PC-3 (cell line): ENCODE results near the gene STMND1. TPM values are rescaled to one million over a fixed set of nuclear protein-coding genes. Genes with fewer than 3 reads are reported as not detected.

Source experiments
- ATAC-seq: fragments of 200-7000 bp; cut with Tn5 transposase; 2 replicates; pipeline ENCODE4 v1.9.1; 2020; ENCODE audit warnings: mild to moderate bottlenecking, moderate library complexity
- BruUV-seq: library from RNA; stranded (reverse); fragments of 400-500 nt; replicated peaks from 2 replicates; lab custom pipeline; 2021; lab: Mats Ljungman, UMichigan
- CTCF ChIA-PET: fragments of 300-600 bp; sonication (Branson Sonifier 250); formaldehyde crosslinking; loops from one replicate; lab custom pipeline; 2022; ENCODE audit warnings: antibody characterized with exemption; lab: Charles Lee
- POLR2A ChIA-PET: fragments of 300-600 bp; sonication (Branson Sonifier 250); formaldehyde crosslinking; loops from one replicate; lab custom pipeline; 2022; ENCODE audit warnings: antibody characterized with exemption; ENCODE audit not compliant: unreplicated experiment; lab: Charles Lee
- DNase-seq: peaks from one replicate; pipeline ENCODE4 v3.0.0-alpha.2; 2015
- H2AFZ ChIP-seq: fragments of 300-600 bp; sonication (generic); 2 replicates; pipeline ENCODE4 v1.6.0; 2016; ENCODE audit warnings: antibody characterized with exemption, low read length
- H3F3A ChIP-seq: fragments of 300-600 bp; sonication (generic); one replicate; pipeline ENCODE4 v1.6.0; 2017; ENCODE audit warnings: antibody characterized with exemption, low read length, control low read depth, mild to moderate bottlenecking; ENCODE audit not compliant: unreplicated experiment
- H3K27ac ChIP-seq: fragments of 300-600 bp; sonication (generic); 2 replicates; pipeline ENCODE4 v1.5.1; 2016; ENCODE audit warnings: mild to moderate bottlenecking, low read length
- H3K27me3 ChIP-seq: fragments of 300-600 bp; sonication (generic); 2 replicates; pipeline ENCODE4 v1.6.1; 2016; ENCODE audit warnings: low read length, mixed read lengths
- H3K36me3 ChIP-seq: fragments of 300-600 bp; sonication (generic); 2 replicates; pipeline ENCODE4 v1.6.1; 2016; ENCODE audit warnings: low read depth, mixed run types, low read length, mixed read lengths
- H3K4me1 ChIP-seq: fragments of 300-600 bp; sonication (generic); 2 replicates; pipeline ENCODE4 v1.5.1; 2016; ENCODE audit warnings: low read length; ENCODE audit not compliant: insufficient read depth
- H3K4me2 ChIP-seq: fragments of 300-600 bp; sonication (generic); 2 replicates; pipeline ENCODE4 v1.6.0; 2016; ENCODE audit warnings: low read length
- H3K4me3 ChIP-seq: fragments of 300-600 bp; sonication (generic); 2 replicates; pipeline ENCODE4 v1.5.1; 2016; ENCODE audit warnings: mild to moderate bottlenecking, low read length, mixed read lengths
- H3K79me2 ChIP-seq: fragments of 300-600 bp; sonication (generic); 2 replicates; pipeline ENCODE4 v1.6.1; 2017; ENCODE audit warnings: low read length, mixed read lengths
- H3K9ac ChIP-seq: fragments of 300-600 bp; sonication (generic); 2 replicates; pipeline ENCODE4 v1.6.0; 2016; ENCODE audit warnings: mild to moderate bottlenecking, low read length
- H3K9me2 ChIP-seq: fragments of 300-600 bp; sonication (generic); replicated peaks from 2 replicates; pipeline ENCODE4 v1.6.1; 2016; ENCODE audit warnings: mixed run types, low read length, mixed read lengths
- H3K9me3 ChIP-seq: fragments of 300-600 bp; sonication (generic); 2 replicates; pipeline ENCODE4 v1.6.1; 2016; ENCODE audit warnings: low read length, mixed read lengths
- H4K20me1 ChIP-seq: fragments of 300-600 bp; sonication (generic); 2 replicates; pipeline ENCODE4 v1.6.1; 2016; ENCODE audit warnings: low read length, mixed read lengths
- EZH2 ChIP-seq: fragments of 300-600 bp; sonication (generic); IDR thresholded peaks from one replicate; pipeline ENCODE4 v1.6.1; 2017; ENCODE audit warnings: antibody characterized with exemption, mild to moderate bottlenecking, low read length; ENCODE audit not compliant: unreplicated experiment
- EZH2phosphoT487 ChIP-seq: fragments of 300-600 bp; sonication (generic); IDR thresholded peaks from 2 replicates; pipeline ENCODE4 v1.6.1; 2018; ENCODE audit warnings: mild to moderate bottlenecking, antibody characterized with exemption, low read length, borderline replicate concordance
- intact Hi-C: fragments of 100-400 bp; cut with micrococcal nuclease; formaldehyde crosslinking; loops from 2 replicates; pipeline ENCODE4 v1.9.0; 2023
- total RNA-seq: library from RNA; depleted of rRNA; stranded (reverse); fragments of >200 nt; gene quantifications from 2 replicates; pipeline ENCODE4 v1.2.3, GENCODE V29; 2014
- TF ChIP-seq, protein P1 (sequence below): fragments of 300-600 bp; sonication (generic); conservative IDR thresholded peaks from 2 replicates; pipeline ENCODE4 v1.5.1; 2017; ENCODE audit warnings: antibody characterized with exemption, low read depth, mild to moderate bottlenecking, low read length

STMND1 gene
- total RNA-seq, 1 experiment from 2014 or later = not detected

DNA sequence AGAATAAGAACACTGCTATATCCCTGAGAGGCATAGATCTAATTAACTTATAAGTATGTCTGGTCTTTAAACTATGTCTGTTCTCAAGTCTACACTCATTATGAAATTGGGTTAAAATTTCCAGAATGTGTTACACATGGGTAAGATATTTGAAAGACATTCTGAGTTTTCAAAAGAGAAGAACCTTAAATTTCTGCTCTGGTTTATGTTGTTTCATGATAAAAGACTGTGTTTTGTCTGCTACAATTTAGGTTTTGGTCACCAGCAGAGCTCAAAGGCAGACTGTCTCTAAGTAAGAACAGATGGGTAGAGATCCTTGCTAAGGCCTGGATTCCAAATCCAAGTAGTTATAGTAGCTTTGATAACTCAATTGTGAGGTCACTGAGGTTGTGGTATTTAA, 6.0 kb downstream of the STMND1 start:
- Histone ChIP-seq H3K4me1 (no peaks in the 10 kb centered on the region), H3F3A (no peaks in the 10 kb centered on the region), H3K79me2 (no peaks in the 10 kb centered on the region), H3K27ac (no peak overlapping the region), H3K9me3 (no peaks in the 10 kb centered on the region), H3K9ac (no peak overlapping the region), H3K27me3 (no peaks in the 10 kb centered on the region), H3K4me3 (no peak overlapping the region), H2AFZ (no peak overlapping the region), H3K9me2 (no peaks in the 10 kb centered on the region), H3K36me3 (no peaks in the 10 kb centered on the region), H4K20me1 (no peaks in the 10 kb centered on the region), H3K4me2 (no peak overlapping the region)
- CTCF ChIA-PET = no interaction called here
- BruUV-seq = no TSS peak
- DNase-seq (no peak), ATAC-seq (no peak)
- intact Hi-C loops = no loop called here
- POLR2A ChIA-PET = no interaction called here
- TF ChIP-seq EZH2 = no peak
- TF ChIP-seq, protein P1, sequence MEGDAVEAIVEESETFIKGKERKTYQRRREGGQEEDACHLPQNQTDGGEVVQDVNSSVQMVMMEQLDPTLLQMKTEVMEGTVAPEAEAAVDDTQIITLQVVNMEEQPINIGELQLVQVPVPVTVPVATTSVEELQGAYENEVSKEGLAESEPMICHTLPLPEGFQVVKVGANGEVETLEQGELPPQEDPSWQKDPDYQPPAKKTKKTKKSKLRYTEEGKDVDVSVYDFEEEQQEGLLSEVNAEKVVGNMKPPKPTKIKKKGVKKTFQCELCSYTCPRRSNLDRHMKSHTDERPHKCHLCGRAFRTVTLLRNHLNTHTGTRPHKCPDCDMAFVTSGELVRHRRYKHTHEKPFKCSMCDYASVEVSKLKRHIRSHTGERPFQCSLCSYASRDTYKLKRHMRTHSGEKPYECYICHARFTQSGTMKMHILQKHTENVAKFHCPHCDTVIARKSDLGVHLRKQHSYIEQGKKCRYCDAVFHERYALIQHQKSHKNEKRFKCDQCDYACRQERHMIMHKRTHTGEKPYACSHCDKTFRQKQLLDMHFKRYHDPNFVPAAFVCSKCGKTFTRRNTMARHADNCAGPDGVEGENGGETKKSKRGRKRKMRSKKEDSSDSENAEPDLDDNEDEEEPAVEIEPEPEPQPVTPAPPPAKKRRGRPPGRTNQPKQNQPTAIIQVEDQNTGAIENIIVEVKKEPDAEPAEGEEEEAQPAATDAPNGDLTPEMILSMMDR = no peak
- TF ChIP-seq EZH2phosphoT487 = no peak

DNA sequence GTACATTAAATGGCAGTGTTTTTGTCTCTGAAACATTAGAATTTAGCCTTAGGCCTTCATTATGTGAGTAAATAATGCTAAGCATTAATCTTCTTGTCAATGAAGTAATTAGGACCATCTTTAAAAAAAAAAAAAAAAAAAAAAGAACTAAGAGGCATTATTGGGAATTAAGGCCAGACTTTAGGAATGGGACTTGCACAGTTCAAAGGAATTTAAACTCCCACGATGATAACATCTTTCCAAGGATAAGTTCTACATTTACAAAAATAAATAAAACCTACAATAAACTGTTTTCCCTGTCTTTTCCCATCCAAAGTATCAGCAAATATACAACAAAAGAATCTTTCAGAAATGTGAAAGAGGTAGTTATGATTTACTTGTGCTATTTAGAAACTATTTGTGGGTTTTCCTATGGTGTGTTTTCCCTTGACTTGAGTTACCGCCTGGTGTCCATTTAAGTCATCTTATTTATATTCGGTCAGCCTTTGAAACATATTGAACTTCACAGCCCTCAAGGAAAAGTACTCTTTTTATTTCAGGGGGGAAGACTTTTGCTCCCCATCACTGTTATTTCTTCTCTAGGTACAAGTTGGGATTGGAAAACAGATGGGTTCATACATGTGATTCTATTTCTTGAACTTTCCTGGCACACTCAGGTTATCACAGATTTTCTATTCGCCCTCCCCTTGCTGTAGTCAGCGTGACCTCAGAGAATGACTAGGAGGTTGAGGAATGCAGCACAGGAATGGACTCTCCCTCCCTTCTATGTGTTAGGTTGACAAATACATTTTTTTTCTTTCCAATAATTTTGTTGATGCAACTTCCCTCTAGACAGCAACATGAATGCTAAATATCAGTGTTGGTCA, 13.6 kb downstream of the STMND1 start:
- Histone ChIP-seq H3K79me2 (no peaks in the 10 kb centered on the region), H3K27me3 (no peaks in the 10 kb centered on the region), H3K27ac (0 out of 2 replicates have a peak overlapping the region, but pooled peaks have one; percentile 22), H3K9me3 (no peaks in the 10 kb centered on the region), H3K9ac (no peak overlapping the region), H3K4me3 (peak overlapping the region; percentile 28; the same call in 1 of the 2 replicates), H3F3A (no peaks in the 10 kb centered on the region), H4K20me1 (no peaks in the 10 kb centered on the region), H3K9me2 (no peaks in the 10 kb centered on the region), H3K4me2 (peak overlapping the region; percentile 72), H3K36me3 (no peaks in the 10 kb centered on the region), H2AFZ (peak overlapping the region; percentile 66), H3K4me1 (peaks cover 21% of the 10 kb centered on the region)
- peak; percentile 98 for ATAC-seq
- ChIA-PET CTCF (no interaction called here), POLR2A (no interaction called here)
- intact Hi-C loops = no loop called here
- no TSS peak for BruUV-seq
- TF ChIP-seq, protein P1 = no peak
- TF ChIP-seq EZH2 = no peak
- peak; percentile 88 for DNase-seq

DNA sequence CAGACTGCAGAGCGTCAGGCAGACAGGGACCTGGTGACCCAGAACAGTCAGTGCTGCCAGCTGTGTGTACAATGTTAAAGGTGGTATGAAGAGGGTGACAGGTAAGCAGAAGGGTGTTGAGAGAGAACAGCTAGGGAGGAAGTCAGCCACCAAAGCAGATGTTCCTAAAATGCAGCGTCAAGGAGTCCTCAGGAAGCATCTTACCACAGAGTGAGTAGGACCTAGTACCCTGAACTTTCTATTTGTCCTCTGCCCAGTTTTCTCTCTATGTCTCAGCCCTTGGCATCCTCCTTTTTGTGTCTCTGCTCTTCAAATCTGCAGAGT, 14.2 kb downstream of the STMND1 start:
- Histone ChIP-seq H3K9me3 (no peaks in the 10 kb centered on the region), H3F3A (no peaks in the 10 kb centered on the region), H4K20me1 (no peaks in the 10 kb centered on the region), H3K4me2 (peak overlapping the region; percentile 72), H3K36me3 (no peaks in the 10 kb centered on the region), H3K4me1 (peaks cover 21% of the 10 kb centered on the region), H3K9ac (no peak overlapping the region), H3K79me2 (no peaks in the 10 kb centered on the region), H3K27me3 (no peaks in the 10 kb centered on the region), H3K9me2 (no peaks in the 10 kb centered on the region), H3K27ac (0 out of 2 replicates have a peak overlapping the region, but pooled peaks have one; percentile 22), H2AFZ (peak overlapping the region; percentile 66), H3K4me3 (peak overlapping the region; percentile 28; the same call in 1 of the 2 replicates)
- BruUV-seq = no TSS peak
- intact Hi-C loops = no loop called here
- POLR2A ChIA-PET = no interaction called here
- ATAC-seq (no peak), DNase-seq (no peak)
- TF ChIP-seq EZH2 (no peak), EZH2phosphoT487 (no peak)
- TF ChIP-seq, protein P1 = no peak
- CTCF ChIA-PET = no interaction called here
